Mesendoderm (in vitro differentiated cells): ENCODE data around the gene COL4A2. TPM values are rescaled to one million over a fixed set of nuclear protein-coding genes. Genes with fewer than 3 reads are reported as not detected.

Source experiments
- DNase-seq: peaks from one replicate; pipeline ENCODE4 v3.0.0; 2013
- H2AK5ac ChIP-seq: 2 replicates; pipeline ENCODE4 v1.6.1; 2013; ENCODE audit warnings: low read length, inconsistent platforms
- H2BK120ac ChIP-seq: 2 replicates; pipeline ENCODE4 v1.6.1; 2013; ENCODE audit warnings: low read depth, mild to moderate bottlenecking, low read length, moderate library complexity, mixed read lengths
- H2BK15ac ChIP-seq: replicated peaks from 2 replicates; pipeline ENCODE4 v1.6.1; 2013; ENCODE audit warnings: low read depth, mild to moderate bottlenecking, moderate library complexity
- H2BK5ac ChIP-seq: 2 replicates; pipeline ENCODE4 v1.6.1; 2013; ENCODE audit warnings: low read length, inconsistent platforms
- H3K18ac ChIP-seq: 2 replicates; pipeline ENCODE4 v1.6.1; 2013; ENCODE audit warnings: mild to moderate bottlenecking, low read length, mixed read lengths
- H3K23ac ChIP-seq: one replicate; pipeline ENCODE4 v1.6.1; 2013; ENCODE audit warnings: low read length
- H3K27ac ChIP-seq: 2 replicates; pipeline ENCODE4 v1.5.1; 2013; ENCODE audit warnings: low read depth, mild to moderate bottlenecking, inconsistent platforms, low read length, moderate library complexity
- H3K27me3 ChIP-seq: 2 replicates; pipeline ENCODE4 v1.6.1; 2013; ENCODE audit warnings: low read length, control low read depth, mild to moderate bottlenecking, inconsistent platforms; ENCODE audit not compliant: insufficient read depth, poor library complexity
- H3K36me3 ChIP-seq: 2 replicates; pipeline ENCODE4 v1.6.1; 2013; ENCODE audit warnings: low read length, inconsistent platforms; ENCODE audit not compliant: control insufficient read depth, insufficient read depth
- H3K4ac ChIP-seq: one replicate; pipeline ENCODE4 v1.6.1; 2013; ENCODE audit warnings: low read depth, mild to moderate bottlenecking, low read length, moderate library complexity
- H3K4me1 ChIP-seq: 2 replicates; pipeline ENCODE4 v1.6.1; 2013; ENCODE audit warnings: low read depth, low read length, inconsistent platforms; ENCODE audit not compliant: control insufficient read depth
- H3K4me2 ChIP-seq: 2 replicates; pipeline ENCODE4 v1.6.1; 2013; ENCODE audit warnings: low read length
- H3K4me3 ChIP-seq: 2 replicates; pipeline ENCODE4 v1.5.1; 2013; ENCODE audit warnings: mild to moderate bottlenecking, low read length
- H3K56ac ChIP-seq: one replicate; pipeline ENCODE4 v1.6.1; 2013; ENCODE audit warnings: low read length
- H3K79me1 ChIP-seq: 2 replicates; pipeline ENCODE4 v1.6.1; 2013; ENCODE audit warnings: low read length, inconsistent platforms
- H3K79me2 ChIP-seq: 2 replicates; pipeline ENCODE4 v1.6.1; 2013; ENCODE audit warnings: mild to moderate bottlenecking, low read length; ENCODE audit not compliant: control insufficient read depth, insufficient read depth
- H3K9ac ChIP-seq: 2 replicates; pipeline ENCODE4 v1.6.1; 2013; ENCODE audit warnings: low read length, inconsistent platforms
- H4K5ac ChIP-seq: one replicate; pipeline ENCODE4 v1.6.1; 2013; ENCODE audit warnings: low read length
- H4K8ac ChIP-seq: one replicate; pipeline ENCODE4 v1.6.1; 2013; ENCODE audit warnings: low read depth, mild to moderate bottlenecking, control low read depth, low read length, moderate library complexity
- WGBS: extraction: QIAGEN DNeasy Blood & Tissue Kit; methylation state at CpG from one replicate; pipeline ENCODE4 v1.1.7; 2013; ENCODE audit warnings: low lambda C conversion rate, missing lambda C conversion rate; ENCODE audit not compliant: insufficient coverage; ENCODE audit errors: extremely low coverage; 5-methylcytosine and 5-hydroxymethylcytosine counted together
- small RNA-seq: library from polyadenylated mRNA; stranded (forward); fragments of <200 nt; extraction: miRNeasy Mini kit (QIAGEN cat#:217004); gene quantifications from one replicate; pipeline ENCODE3, GENCODE V24; 2013; ENCODE audit not compliant: insufficient read depth

The COL4A2 gene

GRCh38 chr13:110561344-110562035 lies 254.4 kb downstream of the COL4A2 start, which contains the start of gene RAB20:
RAB20 (minus strand) TSS chr13:110561722; CDS start chr13:110561519, 203 bp downstream.
- Histone ChIP-seq H2AK5ac (no peak within 1 kb of the TSS), H3K9ac (peak within 1 kb of the TSS; percentile 80), H3K4me3 (peak within 1 kb of the TSS; percentile 68), H3K4me2 (peak within 1 kb of the TSS; percentile 97), H2BK15ac (no peak within 1 kb of the TSS), H3K27ac (peak within 1 kb of the TSS; percentile 64), H3K36me3 (no peaks in the 10 kb centered on the region), H3K4ac (peak within 1 kb of the TSS; percentile 0), H4K8ac (no peak within 1 kb of the TSS), H3K56ac (peak within 1 kb of the TSS; percentile 91), H4K5ac (no peak within 1 kb of the TSS), H3K18ac (peak within 1 kb of the TSS; percentile 86), H2BK120ac (no peak within 1 kb of the TSS), H3K4me1 (peaks cover 9% of the 10 kb centered on the region), H3K79me2 (peaks cover 26% of the 10 kb centered on the region), H3K79me1 (peaks cover 18% of the 10 kb centered on the region), H3K23ac (peak within 1 kb of the TSS; percentile 89), H3K27me3 (no peaks in the 10 kb centered on the region), H2BK5ac (peak within 1 kb of the TSS; percentile 59)
- DNase-seq: peak; percentile 87
- WGBS: no CpG with 5 or more reads among the region's 79 CpGs

GRCh38 chr13:110562036-110562597 lies 255.0 kb downstream of the COL4A2 start:
- Histone ChIP-seq H3K9ac (peak overlapping the region; percentile 80), H3K4ac (no peak overlapping the region), H3K79me2 (peaks cover 22% of the 10 kb centered on the region), H2BK120ac (no peak overlapping the region), H3K4me3 (peak overlapping the region; percentile 64), H3K4me2 (peak overlapping the region; percentile 93), H3K4me1 (peaks cover 9% of the 10 kb centered on the region), H2BK5ac (no peak overlapping the region), H2AK5ac (no peak overlapping the region), H3K23ac (peak overlapping the region; percentile 80), H3K27ac (no peak overlapping the region), H2BK15ac (no peak overlapping the region), H3K79me1 (peaks cover 14% of the 10 kb centered on the region), H3K36me3 (no peaks in the 10 kb centered on the region), H3K56ac (peak overlapping the region; percentile 89), H4K5ac (no peak overlapping the region), H3K18ac (peak overlapping the region; percentile 29), H4K8ac (no peak overlapping the region), H3K27me3 (no peaks in the 10 kb centered on the region)
- WGBS: no CpG with 5 or more reads among the region's 24 CpGs
- DNase-seq: no peak

Small RNA genes lying within 50 kb of the gene (small RNA-seq; reads per million reads assigned to genes)
- gene MIR8073: not detected
